OCI-LY1 (cell line): ENCODE results near the gene GMEB1.
"Not testable (repeated sequence)": the region's sequence is repeated elsewhere in the genome, so short reads cannot be mapped to it uniquely, and the experiment has no call there.

Source experiments
- H2AFZ ChIP-seq: fragments of 200-600 bp; sonication (generic), shearing (Covaris generic); 2 replicates; pipeline ENCODE4 v1.6.0; 2014; ENCODE audit warnings: antibody characterized with exemption, mild to moderate bottlenecking, low read length
- H3F3A ChIP-seq: fragments of 200-600 bp; sonication (generic), shearing (Covaris generic); 2 replicates; pipeline ENCODE4 v1.6.0; 2014; ENCODE audit warnings: mild to moderate bottlenecking, antibody characterized with exemption, low read length, moderate library complexity; ENCODE audit not compliant: insufficient read depth
- H3K27ac ChIP-seq: fragments of 200-600 bp; sonication (generic); 2 replicates; pipeline ENCODE4 v1.5.1; 2014; ENCODE audit warnings: low read length, mixed run types, mild to moderate bottlenecking, low read depth; ENCODE audit not compliant: poor library complexity, severe bottlenecking
- H3K27me3 ChIP-seq: fragments of 200-600 bp; sonication (generic); 2 replicates; pipeline ENCODE4 v1.6.0; 2014; ENCODE audit warnings: antibody characterized with exemption, mild to moderate bottlenecking, low read length, moderate library complexity; ENCODE audit not compliant: insufficient read depth
- H3K36me3 ChIP-seq: fragments of 200-600 bp; sonication (generic); 2 replicates; pipeline ENCODE4 v1.6.1; 2014; ENCODE audit warnings: mild to moderate bottlenecking, antibody characterized with exemption, low read length, moderate library complexity, mixed read lengths; ENCODE audit not compliant: insufficient read depth
- H3K4me1 ChIP-seq: fragments of 200-600 bp; sonication (generic); 2 replicates; pipeline ENCODE4 v1.5.1; 2014; ENCODE audit warnings: mild to moderate bottlenecking, low read length, moderate library complexity; ENCODE audit not compliant: insufficient read depth, severe bottlenecking
- H3K4me2 ChIP-seq: fragments of 200-600 bp; sonication (generic), shearing (Covaris generic); 2 replicates; pipeline ENCODE4 v1.6.1; 2014; ENCODE audit warnings: low read length
- H3K4me3 ChIP-seq: fragments of 200-600 bp; sonication (generic); 2 replicates; pipeline ENCODE4 v1.5.1; 2014; ENCODE audit warnings: low read length, low read depth, mild to moderate bottlenecking, mixed read lengths; ENCODE audit not compliant: poor library complexity, severe bottlenecking
- H3K79me2 ChIP-seq: fragments of 200-600 bp; shearing (Covaris generic); 2 replicates; pipeline ENCODE4 v1.6.1; 2016; ENCODE audit warnings: mixed run types, low read length, mixed read lengths; ENCODE audit not compliant: insufficient read depth
- H3K9ac ChIP-seq: fragments of 200-600 bp; sonication (generic), shearing (Covaris generic); 2 replicates; pipeline ENCODE4 v1.6.1; 2014; ENCODE audit warnings: mild to moderate bottlenecking, low read length, mixed read lengths
- H3K9me2 ChIP-seq: fragments of 200-600 bp; sonication (generic), shearing (Covaris generic); 2 replicates; pipeline ENCODE4 v1.6.1; 2014; ENCODE audit warnings: low read depth, mild to moderate bottlenecking, low read length, mixed read lengths
- H3K9me3 ChIP-seq: fragments of 200-600 bp; shearing (Covaris generic); 2 replicates; pipeline ENCODE4 v1.6.1; 2014; ENCODE audit warnings: low read length, mixed read lengths
- H4K20me1 ChIP-seq: fragments of 200-600 bp; sonication (generic), shearing (Covaris generic); 2 replicates; pipeline ENCODE4 v1.6.0; 2016; ENCODE audit warnings: mild to moderate bottlenecking, low read length; ENCODE audit not compliant: insufficient read depth
- EZH2 ChIP-seq: fragments of 200-600 bp; sonication (generic), shearing (Covaris generic); IDR thresholded peaks from 2 replicates; pipeline ENCODE4 v1.8.0; 2017; ENCODE audit warnings: borderline replicate concordance, mixed run types, mild to moderate bottlenecking, antibody characterized with exemption, low read length, moderate library complexity, mixed read lengths
- TF ChIP-seq, protein P1 (sequence below): fragments of 200-600 bp; sonication (generic), shearing (Covaris generic); IDR thresholded peaks from 2 replicates; pipeline ENCODE4 v1.5.1; 2017; ENCODE audit warnings: mild to moderate bottlenecking, antibody characterized with exemption, low read length, moderate library complexity, mixed read lengths

Gene GMEB1

DNA sequence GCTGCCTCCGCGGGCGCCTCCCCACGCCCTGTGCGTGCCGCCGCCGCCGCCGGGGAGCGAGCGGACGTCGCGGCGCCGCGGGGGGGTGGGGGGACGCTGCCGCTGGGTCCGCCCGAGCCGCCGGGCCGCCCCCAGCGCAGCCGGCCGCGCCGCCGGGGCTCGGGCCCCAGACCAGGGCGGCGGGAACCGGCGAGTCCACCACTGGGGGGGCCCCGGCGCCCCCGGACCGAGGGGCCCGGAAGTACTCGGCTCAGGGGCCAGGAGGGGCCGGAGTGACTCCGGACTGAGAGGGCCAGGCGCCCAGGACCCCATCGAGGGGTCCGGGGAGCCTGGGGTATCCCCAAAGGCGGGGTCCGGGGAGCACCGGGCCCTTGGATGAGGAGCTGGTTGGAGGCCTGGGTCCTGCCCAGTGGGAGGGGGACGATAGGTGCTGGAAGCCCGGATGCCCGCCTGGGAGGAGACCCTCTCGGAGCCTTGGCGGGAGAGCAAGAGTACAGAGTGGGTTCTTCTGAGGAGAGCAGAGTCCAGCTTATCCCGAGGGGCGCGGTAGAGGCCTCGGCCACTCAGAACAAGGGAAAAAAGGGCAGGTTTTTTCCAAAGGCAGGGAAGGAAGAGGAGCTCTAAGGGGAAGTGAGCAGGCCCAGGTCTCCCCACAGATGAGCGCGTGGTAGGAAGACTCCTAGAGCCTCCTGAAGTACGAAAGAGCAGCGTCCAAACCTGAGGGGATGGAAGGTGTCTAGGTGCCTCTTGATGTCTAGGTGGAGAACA lies 556 bp downstream of the GMEB1 start:
- Histone ChIP-seq H2AFZ (no peak overlapping the region), H3K79me2 (peaks cover 10% of the 10 kb centered on the region)

DNA sequence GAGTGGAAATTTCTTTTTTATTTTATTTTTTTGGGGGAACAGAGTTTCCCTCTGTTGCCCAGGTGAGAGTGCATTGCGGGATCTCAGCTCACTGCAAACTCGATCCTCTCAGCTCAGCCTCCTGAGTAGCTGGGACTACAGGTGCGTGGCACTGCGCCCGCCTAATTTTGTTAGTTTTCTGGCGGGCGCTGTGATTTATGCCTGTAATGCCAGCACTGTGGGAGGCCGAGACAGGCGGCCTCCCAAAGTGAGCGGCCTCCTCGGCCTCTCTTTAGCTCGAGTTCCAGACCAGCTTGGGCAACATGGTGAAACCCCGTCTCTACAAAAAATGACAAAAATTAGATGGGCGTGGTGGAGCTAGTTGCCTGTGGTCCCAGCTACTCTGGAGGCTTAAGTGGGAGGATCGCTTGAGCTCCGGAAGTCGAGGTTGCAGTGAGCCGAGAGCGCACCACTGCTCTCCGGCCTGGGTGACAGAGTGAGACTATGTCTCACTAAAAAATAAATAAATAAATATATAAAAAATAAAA lies 2.7 kb downstream of the GMEB1 start:
- no peaks in the 10 kb centered on the region for H3K36me3 ChIP-seq
- TF ChIP-seq, protein P1, sequence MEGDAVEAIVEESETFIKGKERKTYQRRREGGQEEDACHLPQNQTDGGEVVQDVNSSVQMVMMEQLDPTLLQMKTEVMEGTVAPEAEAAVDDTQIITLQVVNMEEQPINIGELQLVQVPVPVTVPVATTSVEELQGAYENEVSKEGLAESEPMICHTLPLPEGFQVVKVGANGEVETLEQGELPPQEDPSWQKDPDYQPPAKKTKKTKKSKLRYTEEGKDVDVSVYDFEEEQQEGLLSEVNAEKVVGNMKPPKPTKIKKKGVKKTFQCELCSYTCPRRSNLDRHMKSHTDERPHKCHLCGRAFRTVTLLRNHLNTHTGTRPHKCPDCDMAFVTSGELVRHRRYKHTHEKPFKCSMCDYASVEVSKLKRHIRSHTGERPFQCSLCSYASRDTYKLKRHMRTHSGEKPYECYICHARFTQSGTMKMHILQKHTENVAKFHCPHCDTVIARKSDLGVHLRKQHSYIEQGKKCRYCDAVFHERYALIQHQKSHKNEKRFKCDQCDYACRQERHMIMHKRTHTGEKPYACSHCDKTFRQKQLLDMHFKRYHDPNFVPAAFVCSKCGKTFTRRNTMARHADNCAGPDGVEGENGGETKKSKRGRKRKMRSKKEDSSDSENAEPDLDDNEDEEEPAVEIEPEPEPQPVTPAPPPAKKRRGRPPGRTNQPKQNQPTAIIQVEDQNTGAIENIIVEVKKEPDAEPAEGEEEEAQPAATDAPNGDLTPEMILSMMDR: no peak
- no peak for TF ChIP-seq EZH2
- H3K9ac ChIP-seq: no peak overlapping the region
- H3K4me1 ChIP-seq: peaks cover 15% of the 10 kb centered on the region
- H3F3A ChIP-seq: no peaks in the 10 kb centered on the region
- H3K79me2 ChIP-seq: peaks cover 10% of the 10 kb centered on the region
- no peaks in the 10 kb centered on the region for H4K20me1 ChIP-seq
- H3K4me3 ChIP-seq: no peak overlapping the region
- no peaks in the 10 kb centered on the region for H3K9me2 ChIP-seq
- H3K4me2 ChIP-seq: no peak overlapping the region
- no peak overlapping the region for H2AFZ ChIP-seq
- H3K27ac ChIP-seq: no peak overlapping the region
- H3K9me3 ChIP-seq: no peaks in the 10 kb centered on the region
- H3K27me3 ChIP-seq: no peaks in the 10 kb centered on the region

More for the DNA sequence above, 556 bp downstream of the GMEB1 start:
- H3K9me2 ChIP-seq: no peaks in the 10 kb centered on the region
- no peaks in the 10 kb centered on the region for H4K20me1 ChIP-seq
- H3K4me2 ChIP-seq: peak overlapping the region; percentile 89
- peak overlapping the region; percentile 97 for H3K9ac ChIP-seq
- H3K9me3 ChIP-seq: no peaks in the 10 kb centered on the region
- H3K36me3 ChIP-seq: no peaks in the 10 kb centered on the region
- peak overlapping the region; percentile 90 for H3K4me3 ChIP-seq
- no peak for TF ChIP-seq EZH2
- TF ChIP-seq, protein P1: no peak
- no peaks in the 10 kb centered on the region for H3F3A ChIP-seq
- H3K27ac ChIP-seq: peak overlapping the region; percentile 96
- H3K27me3 ChIP-seq: no peaks in the 10 kb centered on the region
- peaks cover 15% of the 10 kb centered on the region for H3K4me1 ChIP-seq

DNA sequence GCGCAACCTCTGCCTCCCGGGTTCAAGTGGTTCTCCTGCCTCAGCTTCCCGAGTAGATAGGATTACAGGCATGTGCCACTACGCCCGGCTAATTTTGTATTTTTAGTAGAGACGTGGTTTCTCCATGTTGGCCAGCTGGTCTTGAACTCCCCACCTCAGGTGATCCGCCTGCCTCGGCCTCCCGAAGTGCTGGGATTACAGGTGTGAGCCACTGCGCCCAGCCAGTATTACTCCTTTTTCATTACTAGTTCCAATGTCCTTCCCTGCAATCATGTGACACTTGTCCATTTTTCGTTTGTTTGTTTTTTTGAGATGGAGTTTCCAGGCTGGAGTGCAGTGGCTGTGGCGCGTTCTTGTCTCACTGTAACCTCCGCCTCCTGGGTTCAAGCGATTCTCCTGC lies 4.4 kb downstream of the GMEB1 start:
- H3K9me2 ChIP-seq, H3K36me3 ChIP-seq, H2AFZ ChIP-seq, H3K9ac ChIP-seq, H3F3A ChIP-seq, H3K79me2 ChIP-seq, H3K4me1 ChIP-seq, H4K20me1 ChIP-seq, H3K27ac ChIP-seq, H3K4me3 ChIP-seq, H3K27me3 ChIP-seq, H3K4me2 ChIP-seq, H3K9me3 ChIP-seq: not testable (repeated sequence)

DNA sequence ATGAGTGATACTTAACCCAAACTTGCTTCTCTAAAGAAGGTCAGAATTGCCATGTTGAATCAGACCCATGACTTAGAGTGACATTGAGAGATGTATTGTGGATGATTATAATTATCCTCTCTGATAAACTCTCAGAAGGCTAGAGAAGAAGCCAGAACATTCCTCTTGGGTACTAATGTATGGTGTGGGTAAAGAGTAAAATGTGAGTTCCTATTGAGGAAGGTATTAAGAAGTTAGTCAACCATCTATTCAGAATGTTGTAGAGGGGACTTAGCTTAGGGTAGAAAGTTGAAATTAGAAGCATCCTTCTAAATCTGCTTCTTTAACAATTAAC lies 7.3 kb downstream of the GMEB1 start:
- Histone ChIP-seq H3K27me3 (no peaks in the 10 kb centered on the region), H3K4me2 (no peak overlapping the region), H4K20me1 (no peaks in the 10 kb centered on the region), H3K4me3 (no peak overlapping the region), H3K9me3 (no peaks in the 10 kb centered on the region), H3K9ac (no peak overlapping the region), H3K27ac (no peak overlapping the region), H3K79me2 (peaks cover 6% of the 10 kb centered on the region), H2AFZ (no peak overlapping the region), H3K36me3 (no peaks in the 10 kb centered on the region), H3K9me2 (no peaks in the 10 kb centered on the region), H3F3A (no peaks in the 10 kb centered on the region), H3K4me1 (no peaks in the 10 kb centered on the region)
- no peak for TF ChIP-seq EZH2
